HG03139 (cell line): ENCODE data around the gene CD52.

Experiments
- ATAC-seq: cut with Tn5 transposase; IDR thresholded peaks from one replicate; pipeline ENCODE4 v1.9.1; 2021; ENCODE audit not compliant: unreplicated experiment

The CD52 gene, protein sequence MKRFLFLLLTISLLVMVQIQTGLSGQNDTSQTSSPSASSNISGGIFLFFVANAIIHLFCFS

DNA sequence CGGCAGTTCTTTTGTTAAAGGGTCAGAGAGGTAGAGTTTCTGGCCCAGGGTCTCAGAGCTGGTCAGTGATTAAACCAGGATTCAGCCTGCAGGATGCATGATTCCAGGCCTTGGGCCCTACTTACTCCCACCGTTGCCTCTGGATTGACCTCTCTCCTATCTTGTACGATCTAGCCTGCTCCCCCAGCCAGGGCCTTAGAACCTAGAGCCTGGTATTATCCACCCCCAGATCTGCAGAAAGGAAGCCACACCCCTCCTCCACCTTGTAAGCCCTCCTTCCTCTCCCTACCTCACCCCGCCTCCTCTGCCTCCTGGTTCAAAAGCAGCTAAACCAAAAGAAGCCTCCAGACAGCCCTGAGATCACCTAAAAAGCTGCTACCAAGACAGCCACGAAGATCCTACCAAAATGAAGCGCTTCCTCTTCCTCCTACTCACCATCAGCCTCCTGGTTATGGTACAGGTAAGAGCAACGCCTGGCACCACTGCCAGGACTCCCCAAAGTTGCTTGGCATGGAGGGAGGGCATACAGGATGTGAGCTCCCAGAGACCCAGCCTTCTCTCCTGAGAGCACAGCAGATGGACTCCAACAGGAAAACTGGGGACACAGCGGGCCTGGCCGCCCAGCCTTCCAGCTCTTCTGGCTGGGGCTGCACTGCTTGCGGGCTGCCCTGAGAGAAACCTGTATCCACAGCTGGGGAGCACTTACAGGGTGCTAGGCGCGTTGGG, at the start of gene CD52:
CD52 (plus strand) TSS at position 347 of the 726 bp plus-strand sequence; CDS start at position 407, 60 bp downstream.
- no peak for ATAC-seq

DNA sequence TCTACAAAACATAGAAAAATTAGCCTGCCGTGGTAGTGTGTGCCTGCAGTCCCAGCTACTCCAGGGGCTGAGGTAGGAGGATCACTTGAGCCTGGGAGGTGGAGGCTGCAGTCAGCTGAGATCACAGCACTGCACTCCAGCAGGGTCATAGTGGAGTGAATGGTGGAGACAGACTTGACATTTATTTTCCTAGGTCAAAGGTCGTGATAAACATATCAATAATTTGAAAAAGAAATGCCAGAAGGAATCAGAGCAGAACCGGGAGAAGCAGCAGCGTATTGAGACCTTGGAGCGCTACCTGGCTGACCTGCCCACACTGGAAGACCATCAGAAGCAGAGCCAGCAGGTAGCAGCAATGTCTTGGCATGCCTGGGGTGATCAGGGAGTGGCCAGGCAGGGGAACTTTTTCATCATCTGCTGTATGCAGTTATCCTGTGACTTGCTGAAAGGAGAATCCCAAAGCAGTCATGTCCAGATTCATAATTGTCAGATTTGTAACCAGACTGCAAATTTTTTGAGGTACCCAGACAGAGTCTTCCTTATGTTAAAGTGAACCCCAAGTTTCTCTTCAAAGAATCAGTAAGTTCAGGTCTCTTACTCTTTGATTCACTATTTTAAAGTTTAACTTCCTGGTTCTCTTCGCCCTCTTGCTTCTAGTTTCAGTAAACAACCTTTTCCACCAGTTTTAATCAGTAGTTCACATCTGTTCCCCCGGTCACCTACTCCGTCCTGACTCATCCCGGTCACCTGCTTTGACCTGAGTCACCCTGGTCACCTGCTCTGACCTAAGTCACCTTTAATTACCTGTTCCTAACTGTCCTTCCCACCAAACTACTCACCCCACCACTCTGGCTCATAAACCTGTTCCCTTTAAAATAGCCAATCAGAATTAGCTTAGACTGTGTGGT, 49.2 kb upstream of the CD52 start:
- no peak for ATAC-seq

DNA sequence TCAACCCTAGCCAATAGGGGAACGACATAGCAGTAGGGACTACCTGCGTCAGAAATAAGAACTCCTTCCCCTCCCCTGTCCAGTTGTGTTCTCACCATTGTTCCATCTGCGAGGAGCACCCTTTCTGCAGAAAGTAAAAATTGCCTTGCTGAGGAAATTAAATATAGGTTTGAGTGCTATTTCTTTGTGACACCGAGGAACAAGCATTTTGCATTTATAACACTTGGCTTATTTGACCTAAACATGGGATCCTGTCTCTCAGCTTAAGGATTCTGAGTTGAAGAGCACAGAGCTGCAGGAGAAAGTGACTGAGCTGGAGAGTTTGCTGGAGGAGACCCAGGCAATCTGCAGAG, 48.6 kb upstream of the CD52 start:
- no peak for ATAC-seq

DNA sequence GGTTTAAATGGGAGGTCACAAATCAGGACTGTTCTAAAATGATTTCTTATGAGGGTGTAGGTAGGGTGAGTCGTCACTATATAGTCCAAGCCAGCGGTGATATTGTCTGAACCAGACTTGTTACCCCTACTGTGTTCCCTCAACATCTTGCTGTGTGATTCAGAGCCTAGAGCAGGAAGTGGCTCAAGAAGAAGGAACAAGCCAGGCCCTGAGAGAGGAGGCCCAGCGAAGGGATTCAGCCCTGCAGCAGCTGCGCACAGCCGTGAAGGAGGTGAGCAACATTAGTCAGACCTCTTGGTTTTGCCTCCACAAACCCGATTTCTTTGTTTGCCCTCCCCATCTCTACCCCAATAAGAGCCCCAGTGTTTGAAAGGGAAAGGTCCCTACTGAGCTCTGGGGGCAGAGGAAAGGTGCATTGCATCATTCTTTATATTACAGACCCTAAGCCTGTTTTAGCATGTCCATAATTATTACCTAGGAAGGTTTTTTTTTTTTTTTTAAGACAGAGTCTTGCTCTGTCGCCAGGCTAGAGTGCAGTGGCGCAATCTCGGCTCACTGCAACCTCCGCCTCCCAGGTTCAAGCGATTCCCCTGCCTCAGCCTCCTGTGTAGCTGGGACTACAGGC, 42.8 kb upstream of the CD52 start:
- no peak for ATAC-seq

DNA sequence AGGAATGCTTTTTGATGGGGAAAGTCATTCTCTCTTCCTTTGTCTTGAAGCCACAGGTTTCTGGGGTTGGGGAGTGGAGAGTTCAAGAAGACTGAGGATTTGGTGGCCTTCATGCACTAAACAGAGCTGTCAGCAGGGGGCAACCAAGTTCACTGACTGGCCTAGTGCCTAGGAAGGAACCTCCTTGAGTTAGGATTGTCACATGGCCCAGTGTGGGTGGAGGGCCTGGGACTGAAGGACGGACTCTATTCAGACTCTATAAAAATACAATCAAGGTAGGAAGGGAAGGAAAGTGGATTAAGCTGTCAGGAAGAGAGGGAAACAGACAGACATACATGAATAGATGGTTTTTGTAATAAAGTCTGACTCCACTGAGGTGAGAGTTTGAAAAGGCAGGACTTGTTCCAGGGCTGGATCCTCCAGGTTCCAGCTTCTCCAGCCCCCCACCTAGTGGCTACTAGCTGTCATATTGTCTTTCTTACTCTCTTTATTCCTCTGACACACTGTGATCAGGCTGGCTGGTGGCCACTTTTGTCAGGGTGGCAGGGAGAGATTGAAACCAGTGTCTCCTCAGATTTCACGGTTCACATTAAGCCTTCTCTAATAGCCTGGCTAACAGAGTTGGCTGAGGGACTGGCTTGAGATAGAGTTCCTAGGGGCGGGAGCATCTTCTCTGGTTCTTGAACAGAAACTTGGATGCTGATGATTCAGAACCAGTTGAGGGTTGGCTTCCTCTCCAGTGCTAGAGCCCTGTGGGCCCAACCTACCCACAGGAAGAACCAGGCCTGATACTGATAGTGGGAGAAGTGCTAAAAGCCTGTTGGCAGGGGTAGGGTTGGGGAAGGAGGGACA, 42.0 kb upstream of the CD52 start:
- ATAC-seq: no peak

DNA sequence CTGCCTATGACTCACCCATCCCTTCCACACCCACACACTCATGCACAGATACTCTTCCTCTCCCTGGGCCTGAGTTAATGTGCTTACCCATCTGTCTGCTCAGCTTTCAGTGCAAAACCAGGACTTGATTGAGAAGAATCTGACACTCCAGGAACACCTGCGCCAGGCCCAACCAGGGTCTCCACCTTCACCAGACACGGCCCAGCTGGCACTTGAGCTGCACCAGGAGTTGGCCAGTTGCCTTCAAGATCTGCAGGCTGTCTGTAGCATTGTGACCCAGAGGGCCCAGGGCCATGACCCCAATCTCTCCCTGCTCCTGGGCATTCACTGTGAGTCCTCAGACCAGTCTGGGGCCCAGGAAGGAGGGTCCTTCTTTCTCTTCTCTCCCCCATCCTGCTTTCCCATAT, 41.3 kb upstream of the CD52 start:
- no peak for ATAC-seq

DNA sequence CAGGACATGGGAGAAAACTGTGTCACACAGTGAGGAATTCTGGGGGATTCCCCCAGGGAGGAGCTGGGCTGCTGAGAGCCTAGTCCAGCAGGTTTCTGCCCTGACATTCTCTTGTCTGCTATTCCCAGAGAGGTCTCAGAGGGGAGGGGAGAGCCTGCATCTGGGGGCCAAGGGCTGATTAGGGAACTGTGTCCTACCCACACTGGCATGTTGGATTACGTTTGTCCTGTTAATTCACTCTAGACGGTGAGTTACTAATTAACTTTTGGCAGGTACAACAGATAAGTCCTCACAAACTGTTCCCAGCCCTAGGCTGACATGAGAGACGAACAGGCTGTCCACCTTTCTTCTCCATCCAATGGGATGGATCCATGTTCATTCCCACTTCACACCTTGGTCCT, 40.5 kb upstream of the CD52 start:
- ATAC-seq: no peak

DNA sequence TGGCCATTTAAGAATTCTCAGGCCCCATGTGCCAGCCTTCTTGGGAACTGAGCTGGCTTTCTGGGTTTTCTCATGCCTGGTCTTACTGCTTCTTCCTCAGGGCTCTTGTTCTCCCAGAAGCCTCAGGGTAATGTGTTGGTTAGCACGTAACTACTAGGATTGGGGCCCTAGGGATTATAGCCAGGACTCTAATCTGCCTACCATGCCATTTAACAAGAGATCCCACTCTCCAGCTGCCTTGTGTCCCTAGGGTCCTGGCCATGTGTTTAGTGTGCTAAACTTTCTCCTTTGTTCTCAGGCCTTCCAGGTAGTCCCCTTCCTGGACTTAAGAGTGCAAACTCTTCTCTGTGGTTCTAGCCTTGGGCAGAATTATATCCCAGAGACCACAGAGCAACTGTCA, 40.0 kb upstream of the CD52 start:
- no peak for ATAC-seq

DNA sequence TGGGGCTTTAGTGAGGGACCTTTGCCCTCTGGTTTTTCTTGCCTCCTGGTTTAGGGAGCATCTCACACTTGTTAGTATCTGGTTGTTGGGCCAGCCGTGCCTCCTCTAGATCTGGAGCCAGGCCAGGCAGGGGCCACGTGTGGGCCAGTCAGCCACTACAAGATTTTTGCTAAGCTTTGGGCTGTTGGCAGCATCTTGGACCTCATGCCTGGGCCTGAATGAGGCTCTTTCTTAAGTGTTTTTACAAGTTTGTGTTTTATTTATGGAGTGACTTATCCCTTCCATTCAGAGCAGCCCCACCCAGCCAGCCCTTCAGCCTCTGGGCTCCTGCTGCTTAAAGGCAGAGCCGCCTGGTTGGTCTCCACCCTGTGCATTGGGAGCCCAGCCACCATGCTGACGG, 39.5 kb upstream of the CD52 start:
- ATAC-seq: no peak

DNA sequence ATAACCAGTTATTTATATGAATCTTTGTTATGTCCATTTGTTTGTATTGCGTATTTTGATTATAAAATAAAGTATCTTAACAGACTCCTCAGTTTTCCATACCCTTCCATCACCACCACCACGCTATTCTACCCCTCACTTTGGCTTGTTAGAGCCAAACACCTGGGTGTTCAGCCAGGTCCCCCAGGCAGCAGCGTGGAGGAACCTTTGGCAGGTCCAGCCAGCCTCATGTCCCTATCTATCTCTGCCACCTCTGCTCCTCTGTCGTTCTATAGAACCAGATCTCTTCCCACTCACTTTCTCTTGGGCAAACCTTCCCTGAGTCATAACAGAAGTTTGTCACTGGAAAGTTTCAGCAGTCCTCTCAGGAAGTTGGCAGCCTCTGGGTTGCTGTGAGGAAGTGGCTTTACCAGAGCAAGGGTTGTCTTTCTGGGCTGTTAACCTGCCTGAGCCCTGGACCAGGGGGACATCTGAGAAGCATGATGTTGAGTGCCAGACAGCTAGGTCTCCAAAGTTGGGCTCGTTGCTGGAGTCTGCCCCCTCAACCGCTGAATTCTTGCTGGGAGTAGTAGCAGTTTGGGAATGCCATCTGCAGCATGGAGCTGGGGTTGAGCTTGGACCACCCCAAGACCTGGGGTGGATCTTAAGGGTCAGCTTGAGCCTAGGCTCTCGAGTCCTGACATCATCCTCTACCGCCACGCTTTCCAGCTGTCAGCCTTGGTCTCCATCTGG, 38.9 kb upstream of the CD52 start:
- ATAC-seq: no peak

DNA sequence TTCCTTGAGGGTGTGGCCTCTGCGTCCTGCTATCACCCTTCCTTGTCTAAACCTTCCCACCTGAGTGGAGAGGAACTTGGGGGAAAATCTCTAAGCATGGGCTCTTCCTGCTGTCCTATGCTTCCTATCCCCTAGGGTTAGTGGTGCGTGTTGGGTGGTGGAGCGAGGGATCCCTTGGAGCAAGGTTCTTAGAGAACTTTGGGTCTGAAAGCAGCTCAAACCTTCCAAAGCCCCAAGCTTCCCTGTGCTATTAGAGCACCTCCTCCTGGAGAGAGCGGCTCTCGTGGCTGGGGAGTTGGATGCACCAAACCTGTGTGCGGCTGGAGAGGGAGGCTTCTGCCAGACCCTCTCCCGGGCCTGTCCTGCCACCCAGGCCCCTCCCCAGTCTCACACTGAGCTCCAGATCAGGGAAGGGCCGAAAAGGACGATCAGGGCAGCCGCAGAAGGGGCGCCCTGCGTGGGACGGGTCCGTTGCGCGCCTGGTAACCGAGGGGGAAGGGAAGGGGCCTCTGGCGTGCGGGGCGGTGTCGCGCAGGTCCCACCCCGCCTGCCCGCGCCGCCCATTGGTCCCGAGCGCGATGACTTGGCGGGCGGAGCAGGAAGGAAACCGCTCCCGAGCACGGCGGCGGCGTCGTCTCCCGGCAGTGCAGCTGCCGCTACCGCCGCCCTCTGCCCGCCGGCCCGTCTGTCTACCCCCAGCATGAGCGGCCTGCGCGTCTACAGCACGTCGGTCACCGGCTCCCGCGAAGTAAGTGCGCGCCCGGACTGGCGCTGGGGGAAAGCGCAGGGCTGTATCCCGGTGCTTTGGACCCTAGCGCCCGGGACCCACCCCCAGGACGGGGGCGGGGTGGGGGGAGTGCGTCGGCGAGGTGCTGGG, 38.1 kb upstream of the CD52 start, which contains the start of gene SH3BGRL3:
SH3BGRL3 (plus strand) TSS at position 631 of the 877 bp plus-strand sequence; CDS start at position 701, 70 bp downstream.
- no peak for ATAC-seq

DNA sequence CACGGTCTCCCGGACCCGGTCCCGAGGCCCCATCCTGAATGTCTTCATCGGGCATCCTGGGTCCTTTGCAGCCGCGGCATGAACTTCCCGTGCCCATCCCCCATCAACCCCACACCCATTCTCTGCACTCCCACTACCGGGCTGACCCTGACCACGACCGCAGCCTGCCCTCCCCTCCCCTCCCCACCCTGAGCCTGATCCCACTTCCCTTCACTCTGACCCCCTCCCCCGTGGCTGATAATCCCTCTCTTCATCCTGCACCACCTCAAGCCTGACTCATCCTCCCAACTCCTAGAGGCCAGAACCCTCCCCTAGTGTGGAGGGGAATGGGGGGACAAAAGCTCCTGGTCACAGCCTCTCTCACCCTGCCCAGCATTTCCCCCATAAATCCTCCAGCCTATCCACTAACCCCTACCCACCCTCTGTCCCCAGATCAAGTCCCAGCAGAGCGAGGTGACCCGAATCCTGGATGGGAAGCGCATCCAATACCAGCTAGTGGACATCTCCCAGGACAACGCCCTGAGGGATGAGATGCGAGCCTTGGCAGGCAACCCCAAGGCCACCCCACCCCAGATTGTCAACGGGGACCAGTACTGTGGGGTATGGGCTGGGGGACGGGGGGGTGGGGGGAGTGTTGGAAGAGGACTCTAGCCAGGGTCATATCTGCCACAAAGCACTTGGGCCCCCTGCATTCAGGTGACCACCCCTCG, 37.3 kb upstream of the CD52 start:
- no peak for ATAC-seq

DNA sequence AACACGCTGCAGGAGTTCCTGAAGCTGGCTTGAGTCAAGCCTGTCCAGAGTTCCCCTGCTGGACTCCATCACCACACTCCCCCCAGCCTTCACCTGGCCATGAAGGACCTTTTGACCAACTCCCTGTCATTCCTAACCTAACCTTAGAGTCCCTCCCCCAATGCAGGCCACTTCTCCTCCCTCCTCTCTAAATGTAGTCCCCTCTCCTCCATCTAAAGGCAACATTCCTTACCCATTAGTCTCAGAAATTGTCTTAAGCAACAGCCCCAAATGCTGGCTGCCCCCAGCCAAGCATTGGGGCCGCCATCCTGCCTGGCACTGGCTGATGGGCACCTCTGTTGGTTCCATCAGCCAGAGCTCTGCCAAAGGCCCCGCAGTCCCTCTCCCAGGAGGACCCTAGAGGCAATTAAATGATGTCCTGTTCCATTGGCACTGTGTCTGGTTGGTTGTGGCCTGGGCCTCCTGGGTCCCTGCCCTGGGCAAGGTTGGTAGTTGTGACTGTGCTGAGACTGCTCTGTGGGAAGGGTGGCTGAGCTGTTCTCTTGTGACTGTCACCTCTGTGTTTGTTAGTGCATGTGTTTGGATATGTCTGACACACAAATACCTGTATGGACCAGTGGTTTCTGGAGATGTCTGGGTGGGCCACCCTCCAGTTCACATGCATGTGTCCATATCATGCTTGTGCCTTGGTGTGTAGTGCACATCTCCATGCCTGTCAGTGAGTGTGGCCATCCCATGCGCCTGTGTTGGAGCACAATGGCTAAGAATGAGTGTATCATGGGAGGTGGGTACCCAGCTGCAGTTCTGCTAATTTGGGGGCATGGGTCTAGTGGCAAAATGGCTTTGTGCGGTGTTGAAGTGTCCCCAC, 36.4 kb upstream of the CD52 start:
- ATAC-seq: no peak

DNA sequence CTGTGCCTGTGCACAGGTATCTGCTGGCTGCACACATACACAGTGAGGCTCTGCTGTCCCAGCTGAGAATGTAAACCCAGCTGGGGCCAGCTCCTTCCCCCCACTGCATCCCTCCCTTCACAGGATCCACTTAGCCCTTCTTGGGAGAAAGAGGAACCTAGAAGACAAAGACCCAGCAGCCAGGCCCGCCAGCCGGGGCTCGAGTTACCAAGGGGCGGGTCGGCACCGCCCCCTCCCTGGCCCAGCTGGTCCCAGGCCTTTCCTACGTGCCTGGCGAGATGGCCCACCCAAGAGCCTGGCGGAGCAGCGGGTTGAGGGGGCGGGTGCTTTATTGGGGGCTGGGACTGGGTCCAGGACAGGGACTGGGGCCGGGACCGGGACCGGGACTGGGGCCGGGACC, 35.8 kb upstream of the CD52 start:
- ATAC-seq: no peak

DNA sequence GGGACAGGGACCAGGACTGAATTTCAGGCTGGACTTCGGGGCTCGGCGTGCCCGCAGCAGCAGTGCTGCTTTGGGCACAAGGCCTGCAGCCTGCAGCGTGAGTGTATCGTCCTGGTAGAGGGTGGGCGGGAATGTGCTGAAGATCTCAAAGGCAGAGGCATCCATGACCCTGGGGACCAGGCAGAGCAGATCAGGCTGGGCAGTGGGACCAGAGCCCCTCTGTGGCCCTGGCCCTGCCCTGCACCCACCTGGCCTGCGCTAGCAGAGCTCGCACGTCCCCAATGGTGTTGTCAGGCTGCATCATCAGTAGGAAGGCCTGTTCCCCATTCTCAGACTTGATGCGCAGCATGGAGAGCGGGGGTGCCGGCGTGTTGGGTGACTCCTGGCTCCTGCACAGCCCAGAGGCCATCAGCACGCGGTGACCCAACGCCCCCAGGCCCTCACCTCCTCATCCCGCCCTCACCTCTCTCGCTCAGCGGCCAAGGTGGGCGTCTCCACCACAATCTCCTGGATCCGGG, 35.3 kb upstream of the CD52 start:
- ATAC-seq: no peak

DNA sequence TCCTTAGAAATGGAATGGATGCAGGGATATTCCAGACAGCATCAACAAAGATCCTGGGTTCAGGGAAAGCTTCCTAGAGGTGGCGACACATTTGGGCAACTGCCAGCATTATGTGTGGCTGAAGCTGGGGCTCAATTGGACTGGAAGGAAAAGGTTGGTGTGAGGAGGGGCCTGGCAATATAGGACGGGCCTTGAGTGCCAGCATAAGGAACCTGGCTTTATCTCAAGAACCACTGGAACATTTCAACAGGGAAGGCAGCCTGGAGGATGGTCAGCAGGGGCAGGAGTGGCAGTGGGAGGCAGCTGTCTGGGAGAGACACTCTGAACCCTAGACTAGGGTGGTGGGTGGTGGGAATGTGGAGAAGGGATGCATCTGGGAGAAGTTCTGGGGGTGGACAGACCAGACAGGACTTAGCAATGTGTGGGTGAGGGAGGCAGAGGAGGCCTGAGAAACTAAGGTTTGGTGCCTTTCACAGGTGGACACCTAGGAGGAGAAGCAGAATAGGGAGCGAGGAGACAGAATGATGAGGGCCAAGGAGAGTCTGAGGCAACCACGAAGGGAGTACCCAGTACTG, 34.4 kb upstream of the CD52 start:
- no peak for ATAC-seq
